IPS DF 6.9 (cell line): ENCODE data around the gene TMEM135.
"Not testable (repeated sequence)": the region's sequence is repeated elsewhere in the genome, so short reads cannot be mapped to it uniquely, and the experiment has no call there.

Experiments used
- DNase-seq: peaks from one replicate; pipeline ENCODE4 v3.0.0-alpha.2; 2013; ENCODE audit warnings: low read depth, low spot score
- H3K27ac ChIP-seq: one replicate; pipeline ENCODE4 v1.5.1; 2013; ENCODE audit warnings: low read length, control low read depth
- H3K27me3 ChIP-seq: 2 replicates; pipeline ENCODE4 v1.6.1; 2013; ENCODE audit warnings: mild to moderate bottlenecking, low read length; ENCODE audit not compliant: control insufficient read depth, insufficient read depth
- H3K36me3 ChIP-seq: 2 replicates; pipeline ENCODE4 v1.6.1; 2013; ENCODE audit warnings: low read length; ENCODE audit not compliant: control insufficient read depth, insufficient read depth
- H3K4me1 ChIP-seq: 2 replicates; pipeline ENCODE4 v1.6.1; 2013; ENCODE audit warnings: low read length; ENCODE audit not compliant: control insufficient read depth, insufficient read depth
- H3K4me3 ChIP-seq: 2 replicates; pipeline ENCODE4 v1.5.1; 2013; ENCODE audit warnings: mild to moderate bottlenecking, low read length
- H3K9me3 ChIP-seq: 2 replicates; pipeline ENCODE4 v1.6.1; 2013; ENCODE audit warnings: low read length, inconsistent platforms; ENCODE audit not compliant: control insufficient read depth, insufficient read depth
- WGBS: extraction: QIAGEN DNeasy Blood & Tissue Kit; methylation state at CpG from one replicate; pipeline ENCODE4 v1.1.7; 2013; ENCODE audit warnings: mixed read lengths, missing lambda C conversion rate; ENCODE audit not compliant: insufficient read length, insufficient coverage; 5-methylcytosine and 5-hydroxymethylcytosine counted together

The TMEM135 gene

DNA sequence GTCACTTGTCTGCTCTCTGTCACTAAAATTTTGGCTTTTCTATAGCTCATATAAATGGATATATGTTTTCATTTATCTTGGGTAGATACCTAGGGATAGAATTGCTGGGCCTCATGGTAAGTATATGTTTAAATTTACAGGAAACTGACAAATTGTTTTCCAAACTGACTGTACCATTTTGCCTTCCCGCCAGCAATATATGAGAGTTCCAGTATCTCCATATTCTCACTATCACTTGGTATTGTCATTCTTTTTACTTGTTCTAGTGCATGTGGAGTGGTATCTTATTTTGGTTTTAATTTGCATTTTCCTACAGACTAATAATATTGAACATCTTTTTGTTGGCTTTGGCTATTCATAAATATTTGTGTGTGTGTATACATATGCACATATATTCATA lies 101.7 kb downstream of the TMEM135 start:
- no peak overlapping the region for H3K27ac ChIP-seq
- H3K27me3 ChIP-seq, result no peaks in the 10 kb centered on the region
- H3K36me3 ChIP-seq, result no peaks in the 10 kb centered on the region
- H3K9me3 ChIP-seq, result no peaks in the 10 kb centered on the region; the same call in 1 of the 2 replicates
- no peak overlapping the region for H3K4me3 ChIP-seq
- no peak for DNase-seq
- no peaks in the 10 kb centered on the region for H3K4me1 ChIP-seq
- WGBS, result no CpG with 5 or more reads among the region's 1 CpG

DNA sequence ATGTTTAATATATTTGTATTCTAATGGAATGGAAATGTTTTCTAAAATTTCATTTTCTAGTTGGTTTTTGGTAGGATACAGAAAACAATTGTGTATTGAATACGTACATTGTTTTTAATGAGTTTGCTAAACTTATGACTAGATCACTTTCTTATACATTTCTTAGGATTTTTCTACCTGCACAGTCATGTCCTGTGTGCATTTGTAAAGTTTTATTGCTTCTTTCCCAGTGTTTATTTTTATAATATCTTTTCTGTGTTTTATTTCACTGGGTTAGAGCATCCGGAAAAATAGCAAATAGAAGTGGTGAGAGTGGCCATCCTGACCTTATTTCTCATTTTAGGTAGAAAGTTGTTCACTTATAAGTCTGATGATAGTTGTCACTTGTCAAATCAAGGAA lies 103.6 kb downstream of the TMEM135 start:
- DNase-seq, result no peak
- H3K36me3 ChIP-seq, result no peaks in the 10 kb centered on the region
- no peaks in the 10 kb centered on the region for H3K27me3 ChIP-seq
- H3K4me1 ChIP-seq, result no peaks in the 10 kb centered on the region
- H3K4me3 ChIP-seq, result no peak overlapping the region
- WGBS, result no CpG with 5 or more reads among the region's 2 CpGs
- H3K9me3 ChIP-seq, result no peaks in the 10 kb centered on the region; the same call in 1 of the 2 replicates
- no peak overlapping the region for H3K27ac ChIP-seq

DNA sequence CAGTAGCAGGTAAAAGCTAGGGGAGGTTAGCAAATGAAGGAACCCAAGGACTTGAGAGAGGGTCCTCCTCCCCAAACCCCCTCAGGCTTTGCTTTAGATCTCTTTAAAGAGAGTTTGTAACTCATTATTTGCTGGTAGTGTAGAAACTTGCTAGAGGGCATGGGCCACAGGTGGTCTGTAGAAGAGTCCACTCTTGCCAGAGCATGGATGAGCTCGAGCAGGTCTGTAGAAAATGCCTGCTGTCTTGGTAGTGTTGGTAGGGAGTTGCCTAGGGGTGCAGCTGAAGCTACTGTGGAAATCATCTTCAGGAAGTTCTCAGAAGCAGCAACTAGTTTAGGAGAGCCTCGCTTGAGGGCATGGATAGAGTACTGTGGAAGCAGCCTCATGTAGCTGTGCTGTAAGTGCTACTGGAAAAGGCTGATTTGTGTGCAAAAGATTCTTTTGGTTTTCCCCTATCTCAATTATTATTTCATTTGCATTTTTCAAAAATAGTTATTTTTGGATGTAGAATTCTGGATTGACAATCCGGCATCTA lies 104.3 kb downstream of the TMEM135 start:
- Histone ChIP-seq H3K27me3 (no peaks in the 10 kb centered on the region), H3K4me1 (no peaks in the 10 kb centered on the region), H3K27ac (no peak overlapping the region), H3K9me3 (no peaks in the 10 kb centered on the region; the same call in 1 of the 2 replicates), H3K4me3 (no peak overlapping the region), H3K36me3 (no peaks in the 10 kb centered on the region)
- no peak for DNase-seq
- no CpG with 5 or more reads among the region's 3 CpGs for WGBS

DNA sequence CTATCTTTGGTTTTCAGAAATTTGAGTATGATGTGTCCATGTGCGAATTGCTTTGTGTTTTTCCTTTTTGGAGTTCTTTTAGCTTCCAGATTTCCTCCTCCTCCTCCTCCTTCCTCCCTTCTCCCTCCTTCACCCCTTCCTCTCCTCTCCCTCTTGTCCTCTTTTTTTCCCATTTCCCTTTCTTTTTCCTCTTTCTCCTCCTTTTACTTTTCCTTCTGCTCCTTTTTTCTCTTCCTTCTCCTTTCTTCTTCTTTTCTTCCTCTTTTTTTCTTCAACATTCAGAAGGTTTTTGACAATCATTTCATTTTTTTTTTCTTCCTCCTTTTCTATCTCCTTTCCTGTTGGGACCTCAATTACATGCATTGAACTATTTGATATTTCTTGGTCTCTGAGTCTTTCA lies 104.9 kb downstream of the TMEM135 start:
- no CpG with 5 or more reads among the region's 1 CpG for WGBS
- Histone ChIP-seq H3K36me3 (no peaks in the 10 kb centered on the region), H3K27me3 (no peaks in the 10 kb centered on the region), H3K27ac (no peak overlapping the region), H3K4me1 (no peaks in the 10 kb centered on the region), H3K4me3 (no peak overlapping the region), H3K9me3 (no peaks in the 10 kb centered on the region; the same call in 1 of the 2 replicates)
- no peak for DNase-seq

DNA sequence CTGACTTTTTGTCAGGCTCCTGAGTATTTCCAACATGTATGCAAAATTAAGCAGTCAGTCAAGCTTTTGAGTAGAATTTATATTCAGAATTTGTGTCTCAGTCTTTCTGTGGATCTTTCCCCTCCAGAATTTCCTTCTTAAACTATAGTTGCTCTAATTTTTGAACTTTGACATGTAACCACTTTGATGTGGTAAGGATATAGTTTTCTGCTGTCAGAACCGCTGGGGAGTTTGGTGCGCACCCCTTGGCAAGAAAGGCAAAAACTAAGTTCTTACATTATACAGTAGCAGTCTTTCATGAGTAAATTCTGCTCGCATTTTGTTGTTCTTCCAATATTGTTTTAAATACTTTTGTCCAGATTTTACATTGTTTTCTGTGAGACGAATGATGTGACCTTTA lies 105.9 kb downstream of the TMEM135 start:
- H3K27me3 ChIP-seq, result no peaks in the 10 kb centered on the region
- H3K4me3 ChIP-seq, result no peak overlapping the region
- H3K36me3 ChIP-seq, result no peaks in the 10 kb centered on the region
- WGBS, result no CpG with 5 or more reads among the region's 4 CpGs
- H3K9me3 ChIP-seq, result no peaks in the 10 kb centered on the region; the same call in 1 of the 2 replicates
- no peaks in the 10 kb centered on the region for H3K4me1 ChIP-seq
- DNase-seq, result no peak
- no peak overlapping the region for H3K27ac ChIP-seq

DNA sequence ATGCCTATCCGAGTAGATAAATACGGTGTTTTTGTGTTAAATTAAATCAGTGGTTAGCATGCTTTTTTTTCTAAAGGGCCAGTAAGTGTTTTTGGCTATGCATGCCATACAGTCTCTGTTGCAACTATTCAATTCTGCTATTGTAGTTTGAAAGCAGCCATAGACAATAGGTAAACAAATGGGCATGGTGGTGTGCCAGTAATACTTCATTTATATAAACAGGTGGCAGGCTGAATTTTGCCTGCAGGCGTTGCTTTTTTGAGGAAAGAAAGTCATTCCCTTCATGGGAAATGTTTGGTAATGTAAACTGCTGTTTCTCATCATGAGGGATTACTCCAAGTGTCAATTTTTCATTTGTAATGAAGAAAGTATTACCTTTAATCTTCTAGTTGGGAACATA lies 106.5 kb downstream of the TMEM135 start:
- H3K27me3 ChIP-seq, result no peaks in the 10 kb centered on the region
- DNase-seq, result no peak
- no peak overlapping the region for H3K27ac ChIP-seq
- no CpG with 5 or more reads among the region's 3 CpGs for WGBS
- no peaks in the 10 kb centered on the region for H3K9me3 ChIP-seq
- no peaks in the 10 kb centered on the region for H3K4me1 ChIP-seq
- no peaks in the 10 kb centered on the region for H3K36me3 ChIP-seq
- H3K4me3 ChIP-seq, result no peak overlapping the region

DNA sequence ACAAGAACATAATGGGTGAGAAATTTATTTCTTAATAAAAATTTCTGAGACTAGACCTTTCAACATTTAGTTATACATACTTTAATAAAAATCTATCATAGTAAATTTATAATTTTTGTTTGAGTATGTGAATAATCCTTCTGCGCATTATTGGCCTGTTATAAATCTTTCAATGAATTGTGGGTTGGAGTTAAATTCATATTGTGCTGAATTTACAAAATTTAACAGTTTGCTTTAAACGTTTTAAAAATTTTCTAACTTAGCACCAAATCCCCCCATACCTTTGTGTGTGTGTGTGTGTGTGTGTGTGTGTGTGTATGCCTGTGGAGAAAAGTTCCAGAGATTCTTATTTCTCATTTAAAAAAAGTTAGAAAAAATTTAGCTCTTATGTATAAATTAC lies 111.0 kb downstream of the TMEM135 start:
- WGBS, result no CpG with 5 or more reads among the region's 2 CpGs
- no peaks in the 10 kb centered on the region for H3K27me3 ChIP-seq
- H3K9me3 ChIP-seq, result no peaks in the 10 kb centered on the region
- no peak for DNase-seq
- H3K4me1 ChIP-seq, result no peaks in the 10 kb centered on the region
- no peak overlapping the region for H3K27ac ChIP-seq
- H3K4me3 ChIP-seq, result no peak overlapping the region
- no peaks in the 10 kb centered on the region for H3K36me3 ChIP-seq

DNA sequence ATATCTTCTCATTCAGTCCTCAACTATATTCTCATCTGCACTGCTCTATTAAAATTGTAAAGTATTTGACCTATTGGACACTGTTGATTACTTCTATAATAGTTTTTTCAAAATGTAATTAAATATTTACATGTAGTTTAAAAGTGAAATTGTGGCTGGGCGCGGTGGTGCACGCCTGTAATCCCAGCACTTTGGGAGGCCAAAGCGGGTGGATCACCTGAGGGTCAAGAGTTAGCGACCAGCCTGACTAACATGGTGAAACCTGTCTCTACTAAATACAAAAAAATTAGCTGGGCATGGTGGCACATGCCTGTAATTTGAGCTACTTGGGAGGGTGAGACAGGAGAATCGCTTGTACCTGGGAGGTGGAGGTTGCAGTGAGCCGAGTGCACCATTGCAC lies 112.0 kb downstream of the TMEM135 start:
- no CpG with 5 or more reads among the region's 7 CpGs for WGBS
- H3K36me3 ChIP-seq, DNase-seq, H3K27me3 ChIP-seq, H3K27ac ChIP-seq, H3K4me1 ChIP-seq, H3K4me3 ChIP-seq, H3K9me3 ChIP-seq: not testable (repeated sequence)

DNA sequence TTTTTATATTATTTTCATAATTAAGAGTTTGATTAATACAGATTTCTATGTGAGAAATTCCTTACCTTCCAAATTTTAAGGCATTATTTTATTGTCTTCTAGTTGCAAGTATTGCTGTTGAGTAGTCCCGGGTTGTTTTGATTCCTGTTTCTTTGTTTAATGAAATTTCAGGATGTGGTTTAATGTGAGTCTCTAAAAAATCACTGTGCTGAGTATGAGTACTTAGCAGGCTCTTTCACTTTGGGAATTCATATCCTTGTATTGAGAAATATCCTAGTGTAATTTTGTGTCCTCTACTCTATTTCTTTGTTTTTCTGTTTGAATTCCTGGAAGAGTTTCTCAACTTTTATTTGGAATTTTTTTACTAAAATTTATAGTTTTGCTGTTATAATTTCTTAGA lies 113.2 kb downstream of the TMEM135 start:
- no peak for DNase-seq

DNA sequence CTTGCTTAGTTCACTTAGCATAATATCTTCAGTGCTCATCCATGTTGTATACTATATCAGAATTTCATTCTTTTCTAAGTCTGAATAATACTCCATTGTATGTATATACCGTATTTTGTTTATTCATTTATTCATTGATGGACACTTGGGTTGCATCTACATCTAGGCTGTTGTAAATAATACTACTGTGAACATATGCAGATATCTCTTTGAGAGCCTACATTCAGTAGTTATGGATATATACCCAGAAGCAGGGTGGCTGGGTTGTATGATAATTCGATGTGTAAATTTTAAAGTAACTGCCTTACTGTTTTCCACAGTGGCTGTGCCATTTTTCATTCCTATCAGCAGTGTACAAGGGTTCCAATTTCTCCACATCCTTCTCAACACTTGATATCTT lies 116.5 kb downstream of the TMEM135 start:
- no CpG with 5 or more reads among the region's 2 CpGs for WGBS
- no peak overlapping the region for H3K27ac ChIP-seq

More for the DNA sequence above, 113.2 kb downstream of the TMEM135 start:
- Histone ChIP-seq H3K27me3 (no peaks in the 10 kb centered on the region), H3K4me3 (no peak overlapping the region), H3K4me1 (no peaks in the 10 kb centered on the region), H3K36me3 (no peaks in the 10 kb centered on the region), H3K27ac (no peak overlapping the region), H3K9me3 (no peaks in the 10 kb centered on the region)
- WGBS, result no CpG with 5 or more reads among the region's 1 CpG

DNA sequence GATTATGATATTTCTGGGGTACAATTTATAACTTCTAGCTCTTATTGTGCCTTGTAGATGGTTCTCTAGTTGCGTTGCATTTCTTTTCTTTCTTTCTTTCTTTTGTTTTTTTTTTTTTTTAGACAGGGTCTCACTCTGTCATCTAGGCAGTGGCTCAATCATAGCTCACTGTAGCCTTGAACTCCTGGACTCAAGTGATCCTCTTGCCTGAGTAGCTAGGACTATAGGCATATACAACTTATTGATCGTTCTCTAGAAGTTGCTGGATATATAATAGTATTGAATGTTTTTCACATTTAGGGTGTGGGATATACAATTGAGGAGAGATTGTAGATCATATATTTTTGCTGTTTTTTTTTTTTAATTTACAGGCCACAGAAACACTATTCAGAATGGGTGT lies 119.2 kb downstream of the TMEM135 start:
- Histone ChIP-seq H3K9me3 (no peaks in the 10 kb centered on the region), H3K27me3 (no peaks in the 10 kb centered on the region), H3K4me3 (no peak overlapping the region), H3K27ac (no peak overlapping the region), H3K36me3 (no peaks in the 10 kb centered on the region), H3K4me1 (no peaks in the 10 kb centered on the region)
- no CpG with 5 or more reads among the region's 2 CpGs for whole genome bisulfite sequencing
- DNase-seq, result no peak

More for the DNA sequence above, 116.5 kb downstream of the TMEM135 start:
- H3K27me3 ChIP-seq, result no peaks in the 10 kb centered on the region
- DNase-seq, result no peak
- no peaks in the 10 kb centered on the region for H3K36me3 ChIP-seq
- H3K4me3 ChIP-seq, result no peak overlapping the region
- no peaks in the 10 kb centered on the region for H3K4me1 ChIP-seq
- H3K9me3 ChIP-seq, result no peaks in the 10 kb centered on the region
